HCT116 (cell line): Measurements from ENCODE around the gene FAM219A. TPM values are rescaled to one million over a fixed set of nuclear protein-coding genes. Genes with fewer than 3 reads are reported as not detected.

Experiments
- ATAC-seq: fragments of 200-7000 bp; cut with Tn5 transposase; 2 replicates; pipeline ENCODE4 v1.9.1; 2020; ENCODE audit warnings: mild to moderate bottlenecking, moderate library complexity
- BruUV-seq: library from RNA; stranded (reverse); fragments of 400-500 nt; replicated peaks from 2 replicates; lab custom pipeline; 2021; lab: Mats Ljungman, UMichigan
- CTCF ChIA-PET: fragments of 300-600 bp; sonication (Branson Sonifier 250); formaldehyde crosslinking; loops from one replicate; lab custom pipeline; 2021; ENCODE audit warnings: antibody characterized with exemption; lab: Charles Lee
- POLR2A ChIA-PET: fragments of 300-600, 350-600 bp; sonication (Branson Sonifier 250); formaldehyde crosslinking; loops from one replicate; lab custom pipeline; 2021; ENCODE audit warnings: antibody characterized with exemption; lab: Charles Lee
- RAD21 ChIA-PET, 2 experiments: fragments of 300-600 bp; sonication (Branson Sonifier 250); formaldehyde crosslinking; loops; one replicate each; lab custom pipeline; 2023; ENCODE audit warnings: low total read pairs in 2 of 2; ENCODE audit not compliant: uncharacterized antibody in 2 of 2, unreplicated experiment in 2 of 2, low non-redundant PET in 1 of 2; lab: Charles Lee
- DNase-seq: peaks from one replicate; pipeline ENCODE4 v3.0.0-alpha.2; 2010; ENCODE audit warnings: low read depth, low spot score
- H2AFZ ChIP-seq: fragments of 200-600 bp; shearing (Covaris generic), sonication (generic); 2 replicates; pipeline ENCODE4 v1.6.1; 2017; ENCODE audit warnings: low read depth, mixed run types, mixed read lengths, antibody characterized with exemption, low read length; ENCODE audit not compliant: poor library complexity, severe bottlenecking
- H3K27ac ChIP-seq: 2 replicates; pipeline ENCODE4 v1.5.1; 2012; ENCODE audit warnings: low read depth, low read length
- H3K27me3 ChIP-seq: fragments of 200-600 bp; sonication (generic); 2 replicates; pipeline ENCODE4 v1.6.1; 2016; ENCODE audit warnings: mixed run types, low read length, mixed read lengths; ENCODE audit not compliant: insufficient read depth
- H3K36me3 ChIP-seq, 2 experiments: fragments of 200-500 bp in 1 of 2; fragments of 200-600 bp in 1 of 2; sonication (Bioruptor generic) in 1 of 2; sonication (generic) in 1 of 2; 2 replicates each; pipeline versions ENCODE4 v1.5.1 to v1.6.1; 2014 to 2016; ENCODE audit warnings: low read length in 2 of 2, inconsistent platforms in 1 of 2, mixed read lengths in 1 of 2, mixed run types in 1 of 2; ENCODE audit not compliant: insufficient read depth in 2 of 2, control insufficient read depth in 1 of 2
- H3K4me1 ChIP-seq, 2 experiments: fragments of 200-600 bp in 1 of 2; sonication (generic) in 1 of 2; 2 replicates each; pipeline versions ENCODE4 v1.5.1 to v1.6.1; 2012 to 2017; ENCODE audit warnings: low read length in 2 of 2, inconsistent platforms in 1 of 2, mild to moderate bottlenecking in 1 of 2, mixed read lengths in 1 of 2, mixed run types in 1 of 2, moderate library complexity in 1 of 2; ENCODE audit not compliant: insufficient read depth in 2 of 2, control insufficient read depth in 1 of 2
- H3K4me2 ChIP-seq: fragments of 200-600 bp; sonication (generic); 2 replicates; pipeline ENCODE4 v1.6.1; 2017; ENCODE audit warnings: mixed run types, low read length, mixed read lengths
- H3K4me3 ChIP-seq, 2 experiments: fragments of 200-600 bp in 1 of 2; sonication (generic) in 1 of 2; replicated peaks in 1 of 2; 2 replicates each; pipeline ENCODE4 v1.5.1; 2011 to 2016; ENCODE audit warnings: low read length in 2 of 2, control low read depth in 1 of 2, low read depth in 1 of 2, mild to moderate bottlenecking in 1 of 2, mixed read lengths in 1 of 2, mixed run types in 1 of 2
- H3K79me2 ChIP-seq: fragments of 200-600 bp; sonication (generic); 2 replicates; pipeline ENCODE4 v1.6.1; 2017; ENCODE audit warnings: mild to moderate bottlenecking, mixed run types, low read length, moderate library complexity, mixed read lengths; ENCODE audit not compliant: insufficient read depth
- H3K9ac ChIP-seq: fragments of 200-600 bp; sonication (generic); 2 replicates; pipeline ENCODE4 v1.6.1; 2016; ENCODE audit warnings: low read length, mixed read lengths
- H3K9me2 ChIP-seq: fragments of 200-600 bp; sonication (generic), shearing (Covaris generic); 2 replicates; pipeline ENCODE4 v1.6.1; 2017; ENCODE audit warnings: mixed run types, mild to moderate bottlenecking, moderate library complexity; ENCODE audit not compliant: insufficient read depth
- H3K9me3 ChIP-seq, 2 experiments: fragments of 200-500 bp in 1 of 2; fragments of 200-600 bp in 1 of 2; sonication (Bioruptor generic) in 1 of 2; sonication (generic) in 1 of 2; 2 replicates each; pipeline ENCODE4 v1.6.1; 2014 to 2017; ENCODE audit warnings: low read length in 2 of 2, mixed read lengths in 2 of 2, inconsistent platforms in 1 of 2, low read depth in 1 of 2, mild to moderate bottlenecking in 1 of 2, mixed run types in 1 of 2, moderate library complexity in 1 of 2; ENCODE audit not compliant: control insufficient read depth in 1 of 2, insufficient read depth in 1 of 2
- H4K20me1 ChIP-seq: fragments of 200-600 bp; sonication (generic), shearing (Covaris generic); 2 replicates; pipeline ENCODE4 v1.6.1; 2017; ENCODE audit warnings: mixed run types, mild to moderate bottlenecking, moderate library complexity; ENCODE audit not compliant: insufficient read depth
- CEBPB ChIP-seq: IDR thresholded peaks from 2 replicates; pipeline ENCODE4 v1.6.1; 2012; ENCODE audit warnings: low read depth
- ELF1 ChIP-seq: IDR thresholded peaks from 2 replicates; pipeline ENCODE4 v1.6.1; 2012; ENCODE audit warnings: low read depth, borderline replicate concordance
- EZH2phosphoT487 ChIP-seq: fragments of 200-600 bp; IDR thresholded peaks from 2 replicates; pipeline ENCODE4 v1.6.1; 2018; ENCODE audit warnings: antibody characterized with exemption, borderline replicate concordance
- MAX ChIP-seq: IDR thresholded peaks from 2 replicates; pipeline ENCODE4 v1.6.1; 2012
- SRF ChIP-seq: IDR thresholded peaks from 2 replicates; pipeline ENCODE4 v1.6.1; 2012; ENCODE audit warnings: low read depth
- YY1 ChIP-seq: IDR thresholded peaks from 2 replicates; pipeline ENCODE4 v1.6.1; 2011; ENCODE audit warnings: low read length, low read depth, moderate library complexity, mild to moderate bottlenecking; ENCODE audit not compliant: insufficient replicate concordance; ENCODE audit errors: extremely low read depth
- ZNF274 ChIP-seq: fragments of 200-500 bp; sonication (Bioruptor generic); IDR thresholded peaks from 2 replicates; pipeline ENCODE4 v1.6.1; 2014; ENCODE audit warnings: mild to moderate bottlenecking, low read depth, low read length, inconsistent platforms
- intact Hi-C: fragments of 100-400 bp; cut with micrococcal nuclease; formaldehyde crosslinking; loops from 2 replicates; pipeline ENCODE4 v1.10.0; 2022
- total RNA-seq: library from RNA; stranded (reverse); gene quantifications from one replicate; pipeline ENCODE4 v1.2.1, GENCODE V29; 2021; ENCODE audit not compliant: unreplicated experiment
- TF ChIP-seq, protein P1 (sequence below): IDR thresholded peaks from 2 replicates; pipeline ENCODE4 v1.6.1; 2012; ENCODE audit warnings: low read depth
- TF ChIP-seq, protein P2 (sequence below), 3 experiments: fragments of 200-600 bp in 1 of 3; sonication (generic) in 1 of 3; IDR thresholded peaks in 2 of 3; conservative IDR thresholded peaks in 1 of 3; 2 replicates each; pipeline ENCODE4 v1.5.1; 2012 to 2017; ENCODE audit warnings: low read depth in 2 of 3, low read length in 2 of 3, antibody characterized with exemption in 1 of 3, borderline replicate concordance in 1 of 3, control low read depth in 1 of 3, mild to moderate bottlenecking in 1 of 3, mixed read lengths in 1 of 3, mixed run types in 1 of 3, moderate library complexity in 1 of 3; ENCODE audit not compliant: insufficient read depth in 1 of 3

FAM219A gene
- total RNA-seq, 1 experiment from 2014 or later = 13.4 TPM

DNA sequence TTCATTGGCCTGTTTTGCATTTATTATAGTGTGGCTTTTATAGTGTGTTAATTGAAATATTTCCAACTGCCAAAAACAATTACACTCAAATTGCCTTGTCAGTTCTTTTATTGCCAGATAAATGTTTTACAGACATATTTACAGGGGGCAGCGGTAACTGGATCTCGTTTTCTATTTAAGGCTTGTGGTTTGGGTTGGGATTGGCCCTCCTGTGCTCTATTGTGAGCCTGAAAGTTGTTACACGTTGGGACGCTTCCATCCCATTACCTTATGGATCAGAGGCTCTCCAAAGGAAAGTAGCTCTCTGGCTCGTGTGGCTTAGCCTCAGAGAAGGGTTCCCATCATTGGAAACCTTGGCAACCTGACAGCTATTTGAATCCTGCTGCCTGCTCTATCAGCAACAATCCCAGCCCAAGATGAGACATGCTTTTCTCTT, 21.1 kb upstream of the FAM219A start (continued):
- TF ChIP-seq, protein P1, sequence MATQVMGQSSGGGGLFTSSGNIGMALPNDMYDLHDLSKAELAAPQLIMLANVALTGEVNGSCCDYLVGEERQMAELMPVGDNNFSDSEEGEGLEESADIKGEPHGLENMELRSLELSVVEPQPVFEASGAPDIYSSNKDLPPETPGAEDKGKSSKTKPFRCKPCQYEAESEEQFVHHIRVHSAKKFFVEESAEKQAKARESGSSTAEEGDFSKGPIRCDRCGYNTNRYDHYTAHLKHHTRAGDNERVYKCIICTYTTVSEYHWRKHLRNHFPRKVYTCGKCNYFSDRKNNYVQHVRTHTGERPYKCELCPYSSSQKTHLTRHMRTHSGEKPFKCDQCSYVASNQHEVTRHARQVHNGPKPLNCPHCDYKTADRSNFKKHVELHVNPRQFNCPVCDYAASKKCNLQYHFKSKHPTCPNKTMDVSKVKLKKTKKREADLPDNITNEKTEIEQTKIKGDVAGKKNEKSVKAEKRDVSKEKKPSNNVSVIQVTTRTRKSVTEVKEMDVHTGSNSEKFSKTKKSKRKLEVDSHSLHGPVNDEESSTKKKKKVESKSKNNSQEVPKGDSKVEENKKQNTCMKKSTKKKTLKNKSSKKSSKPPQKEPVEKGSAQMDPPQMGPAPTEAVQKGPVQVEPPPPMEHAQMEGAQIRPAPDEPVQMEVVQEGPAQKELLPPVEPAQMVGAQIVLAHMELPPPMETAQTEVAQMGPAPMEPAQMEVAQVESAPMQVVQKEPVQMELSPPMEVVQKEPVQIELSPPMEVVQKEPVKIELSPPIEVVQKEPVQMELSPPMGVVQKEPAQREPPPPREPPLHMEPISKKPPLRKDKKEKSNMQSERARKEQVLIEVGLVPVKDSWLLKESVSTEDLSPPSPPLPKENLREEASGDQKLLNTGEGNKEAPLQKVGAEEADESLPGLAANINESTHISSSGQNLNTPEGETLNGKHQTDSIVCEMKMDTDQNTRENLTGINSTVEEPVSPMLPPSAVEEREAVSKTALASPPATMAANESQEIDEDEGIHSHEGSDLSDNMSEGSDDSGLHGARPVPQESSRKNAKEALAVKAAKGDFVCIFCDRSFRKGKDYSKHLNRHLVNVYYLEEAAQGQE = no peak
- TF ChIP-seq SRF = no peak
- TF ChIP-seq, protein P2, sequence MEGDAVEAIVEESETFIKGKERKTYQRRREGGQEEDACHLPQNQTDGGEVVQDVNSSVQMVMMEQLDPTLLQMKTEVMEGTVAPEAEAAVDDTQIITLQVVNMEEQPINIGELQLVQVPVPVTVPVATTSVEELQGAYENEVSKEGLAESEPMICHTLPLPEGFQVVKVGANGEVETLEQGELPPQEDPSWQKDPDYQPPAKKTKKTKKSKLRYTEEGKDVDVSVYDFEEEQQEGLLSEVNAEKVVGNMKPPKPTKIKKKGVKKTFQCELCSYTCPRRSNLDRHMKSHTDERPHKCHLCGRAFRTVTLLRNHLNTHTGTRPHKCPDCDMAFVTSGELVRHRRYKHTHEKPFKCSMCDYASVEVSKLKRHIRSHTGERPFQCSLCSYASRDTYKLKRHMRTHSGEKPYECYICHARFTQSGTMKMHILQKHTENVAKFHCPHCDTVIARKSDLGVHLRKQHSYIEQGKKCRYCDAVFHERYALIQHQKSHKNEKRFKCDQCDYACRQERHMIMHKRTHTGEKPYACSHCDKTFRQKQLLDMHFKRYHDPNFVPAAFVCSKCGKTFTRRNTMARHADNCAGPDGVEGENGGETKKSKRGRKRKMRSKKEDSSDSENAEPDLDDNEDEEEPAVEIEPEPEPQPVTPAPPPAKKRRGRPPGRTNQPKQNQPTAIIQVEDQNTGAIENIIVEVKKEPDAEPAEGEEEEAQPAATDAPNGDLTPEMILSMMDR (IDR thresholded peaks at IDR 0.05 in 2 of 3, conservative IDR thresholded peaks at IDR 0.05 in 1 of 3; ENCODE audit: borderline replicate concordance in 1 of 3, insufficient read depth in 1 of 3, low read depth in 2 of 3, low read length in 2 of 3) = no peak
- no peak for TF ChIP-seq ZNF274
- TF ChIP-seq, all 23 proteins: peak for 0

DNA sequence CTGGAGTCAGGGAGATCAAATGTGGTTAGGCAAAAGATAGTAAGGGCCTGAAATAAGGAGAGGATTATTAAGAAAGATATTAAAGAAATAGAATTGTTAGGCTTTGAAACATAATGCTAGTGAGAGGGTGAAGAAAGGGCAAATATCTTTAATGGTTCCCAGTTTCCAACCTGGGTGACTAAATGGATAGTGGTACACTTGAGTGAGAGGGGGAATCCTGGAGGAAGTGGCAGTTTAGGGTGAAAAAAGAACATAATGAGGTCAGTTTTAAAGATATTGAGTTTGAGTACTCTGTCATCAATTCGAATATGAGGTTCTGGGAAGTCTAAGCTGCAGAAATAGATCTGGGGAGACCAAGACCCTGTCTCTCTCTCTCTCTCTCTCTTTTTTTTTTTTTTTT, 19.2 kb upstream of the FAM219A start:
- CTCF ChIA-PET = no interaction called here
- H3K4me2 ChIP-seq = no peak overlapping the region
- ATAC-seq = no peak
- no peaks in the 10 kb centered on the region; the same call in 1 of the 2 replicates for H3K27me3 ChIP-seq
- no peaks in the 10 kb centered on the region for H3K79me2 ChIP-seq
- H3K36me3 ChIP-seq = no peaks in the 10 kb centered on the region
- H3K9me2 ChIP-seq = no peaks in the 10 kb centered on the region
- no peak overlapping the region for H3K4me3 ChIP-seq
- H3K9ac ChIP-seq = no peak overlapping the region
- no TSS peak for BruUV-seq
- no peaks in the 10 kb centered on the region for H4K20me1 ChIP-seq
- intact Hi-C loops = no loop called here
- POLR2A ChIA-PET = no interaction called here
- H3K27ac ChIP-seq = no peak overlapping the region
- no peaks in the 10 kb centered on the region for H3K9me3 ChIP-seq
- H3K4me1 ChIP-seq = no peaks in the 10 kb centered on the region
- no peak for DNase-seq
- no peak for TF ChIP-seq YY1
- TF ChIP-seq EZH2phosphoT487 = no peak
- TF ChIP-seq ELF1 = no peak
- TF ChIP-seq MAX = no peak
- no peak for TF ChIP-seq CEBPB
- TF ChIP-seq, all 23 proteins: peak for 0
- no peak overlapping the region for H2AFZ ChIP-seq
- RAD21 ChIA-PET = no interaction called here
